GM12878 (cell line): Measurements from ENCODE around the gene TMEM212. TPM values are rescaled to one million over a fixed set of nuclear protein-coding genes. Genes with fewer than 3 reads are reported as not detected.

Experiments
- ATAC-seq: fragments of 200-7000 bp; cut with Tn5 transposase; 3 replicates; pipeline ENCODE4 v1.9.1; 2020; ENCODE audit warnings: mild to moderate bottlenecking, moderate library complexity
- BruUV-seq: library from RNA; stranded (reverse); fragments of 400-500 nt; replicated peaks from 2 replicates; lab custom pipeline; 2021; lab: Mats Ljungman, UMichigan
- CTCF ChIA-PET: fragments of 300-600 bp; sonication (Branson Sonifier 250); formaldehyde crosslinking; extraction: SDS; loops from one replicate; lab custom pipeline; 2021; ENCODE audit warnings: inconsistent platforms; lab: Yijun Ruan, JAX
- POLR2A ChIA-PET: fragments of 350-600 bp; formaldehyde crosslinking; extraction: SDS; loops from one replicate; lab custom pipeline; 2021; ENCODE audit warnings: inconsistent platforms; lab: Charles Lee
- RAD21 ChIA-PET: fragments of 300-600 bp; sonication (Branson Sonifier 250); formaldehyde crosslinking; loops from one replicate; lab custom pipeline; 2023; ENCODE audit warnings: antibody characterized with exemption; ENCODE audit not compliant: unreplicated experiment; lab: Charles Lee
- SMC1A ChIA-PET: fragments of 300-600 bp; sonication (Branson Sonifier 250); formaldehyde crosslinking; loops from one replicate; lab custom pipeline; 2023; ENCODE audit not compliant: unreplicated experiment, uncharacterized antibody; lab: Charles Lee
- DNase-seq: peaks from one replicate; pipeline ENCODE4 v3.0.0-alpha.2; 2011; ENCODE audit warnings: low read depth, low spot score
- FAIRE-seq: peaks from 3 replicates; lab custom pipeline; 2011; peaks lifted over from hg19 to GRCh38; lab: Jason Lieb, UNC
- H2AFZ ChIP-seq: 2 replicates; pipeline ENCODE4 v1.6.0; 2011; ENCODE audit warnings: low read depth, low read length, control low read depth; ENCODE audit not compliant: control insufficient read depth
- H3K27ac ChIP-seq: 2 replicates; pipeline ENCODE4 v1.5.1; 2011; ENCODE audit warnings: control low read depth; ENCODE audit not compliant: control insufficient read depth, insufficient read depth
- H3K27me3 ChIP-seq, 2 experiments: replicated peaks in 1 of 2; 2 replicates each; pipeline versions ENCODE4 v1.6.0 to v1.6.1; 2011; ENCODE audit warnings: low read length in 1 of 2; ENCODE audit not compliant: control insufficient read depth in 2 of 2, insufficient read depth in 2 of 2
- H3K36me3 ChIP-seq, 2 experiments: 2 replicates each; pipeline ENCODE4 v1.5.1; 2011; ENCODE audit warnings: low read length in 1 of 2; ENCODE audit not compliant: control insufficient read depth in 2 of 2, insufficient read depth in 2 of 2
- H3K4me1 ChIP-seq: 2 replicates; pipeline ENCODE4 v1.6.1; 2011; ENCODE audit warnings: mild to moderate bottlenecking, low read length, moderate library complexity, mixed read lengths; ENCODE audit not compliant: control insufficient read depth, insufficient read depth
- H3K4me2 ChIP-seq: 2 replicates; pipeline ENCODE4 v1.6.0; 2011; ENCODE audit warnings: control low read depth; ENCODE audit not compliant: control insufficient read depth, insufficient read depth
- H3K4me3 ChIP-seq: fragments of 200-600 bp; sonication (generic); 2 replicates; pipeline ENCODE4 v1.5.1; 2016
- H3K79me2 ChIP-seq: 2 replicates; pipeline ENCODE4 v1.6.0; 2011; ENCODE audit warnings: low read length; ENCODE audit not compliant: control insufficient read depth, insufficient read depth
- H3K9ac ChIP-seq: 2 replicates; pipeline ENCODE4 v1.8.0; 2011; ENCODE audit warnings: low read length, control low read depth, mixed read lengths; ENCODE audit not compliant: control insufficient read depth, insufficient read depth
- H3K9me3 ChIP-seq: replicated peaks from 3 replicates; pipeline ENCODE4 v1.5.1; 2011; ENCODE audit warnings: mild to moderate bottlenecking, low read length; ENCODE audit not compliant: control insufficient read depth, insufficient read depth
- H4K20me1 ChIP-seq: 2 replicates; pipeline ENCODE4 v1.6.0; 2011; ENCODE audit not compliant: control insufficient read depth, insufficient read depth
- DPF2 ChIP-seq: fragments of 450-650 bp; IDR thresholded peaks from 2 replicates; pipeline ENCODE4 v1.6.1; 2017; ENCODE audit warnings: mild to moderate bottlenecking
- ESRRA ChIP-seq: IDR thresholded peaks from 2 replicates; pipeline ENCODE4 v1.6.1; 2012; ENCODE audit warnings: mild to moderate bottlenecking, low read length, improper control_type of control experiment
- MXI1 ChIP-seq: fragments of 150-350 bp; IDR thresholded peaks from 2 replicates; pipeline ENCODE4 v1.6.1; 2011; ENCODE audit warnings: low read depth, mild to moderate bottlenecking, inconsistent platforms, low read length, improper control_type of control experiment
- PAX8 ChIP-seq: fragments of 450-650 bp; IDR thresholded peaks from 2 replicates; pipeline ENCODE4 v1.6.1; 2017; ENCODE audit warnings: mild to moderate bottlenecking, moderate library complexity
- POLR2A ChIP-seq: IDR thresholded peaks from 2 replicates; pipeline ENCODE4 v1.6.1; 2011; ENCODE audit warnings: low read depth, mild to moderate bottlenecking, low read length
- RBBP5 ChIP-seq: fragments of 200-600 bp; sonication (generic); conservative IDR thresholded peaks from 2 replicates; pipeline ENCODE4 v1.6.1; 2016
- RFX5 ChIP-seq: IDR thresholded peaks from 2 replicates; pipeline ENCODE4 v1.6.1; 2011; ENCODE audit warnings: low read depth, low read length, improper control_type of control experiment
- RUNX3 ChIP-seq: IDR thresholded peaks from 2 replicates; pipeline ENCODE4 v1.6.1; 2012; ENCODE audit warnings: low read length, inconsistent platforms
- SIN3A ChIP-seq: IDR thresholded peaks from 2 replicates; pipeline ENCODE4 v1.6.1; 2012; ENCODE audit warnings: low read depth, low read length, improper control_type of control experiment
- SMAD1 ChIP-seq: fragments of 450-650 bp; IDR thresholded peaks from 2 replicates; pipeline ENCODE4 v1.6.1; 2018; ENCODE audit warnings: mild to moderate bottlenecking, low read depth; ENCODE audit not compliant: partially characterized antibody
- SUPT20H ChIP-seq: IDR thresholded peaks from 2 replicates; pipeline ENCODE4 v1.6.1; 2011; ENCODE audit warnings: low read depth, mild to moderate bottlenecking, low read length, moderate library complexity, borderline replicate concordance; ENCODE audit not compliant: control insufficient read depth
- ZSCAN29 ChIP-seq: fragments of 450-650 bp; IDR thresholded peaks from 2 replicates; pipeline ENCODE4 v1.6.1; 2017; ENCODE audit warnings: mild to moderate bottlenecking, moderate library complexity
- WGBS: methylation state at CpG from one replicate; pipeline ENCODE4 v1.1.6; 2016; ENCODE audit warnings: low lambda C conversion rate; ENCODE audit not compliant: insufficient replicate concordance, insufficient coverage; ENCODE audit errors: missing lambda C conversion rate; 5-methylcytosine and 5-hydroxymethylcytosine counted together
- in situ Hi-C: fragments of 300-500 bp; cut with MboI; formaldehyde crosslinking; loops from 9 replicates; pipeline ENCODE4 v1.14.3; 2018; ENCODE audit warnings: mixed read lengths
- intact Hi-C: fragments of 100-400 bp; cut with micrococcal nuclease; formaldehyde crosslinking; loops from one replicate; pipeline ENCODE4 v1.14.2; 2022; ENCODE audit not compliant: unreplicated experiment
- polyA plus RNA-seq, 11 experiments: library from polyadenylated mRNA; depleted of rRNA in 4 of 11; unstranded in 6 of 11; stranded (reverse) in 5 of 11; fragments of >200 nt; fragmentation: Nextera tagmentation in 4 of 11; fragmentation: Illumina TruSeq in 1 of 11; extraction: Ambion mirVana in 4 of 11; extraction: Trizol in 1 of 11; gene quantifications; 1 replicate in 1 of 11; 2 replicates in 10 of 11; pipeline versions ENCODE4 v1.2.1 to v1.2.3, GENCODE V29; 2011 to 2016; ENCODE audit warnings: inconsistent platforms in 2 of 11, missing spikeins in 2 of 11, low read depth in 1 of 11
- total RNA-seq, 4 experiments: library from RNA; depleted of rRNA in 3 of 4; stranded (reverse); fragments of >200 nt in 3 of 4; fragmentation: Illumina TruSeq in 1 of 4; extraction: Trizol in 1 of 4; gene quantifications; 2 replicates each; pipeline versions ENCODE4 v1.2.1 to v1.2.3, GENCODE V29; 2013 to 2021
- TF ChIP-seq, protein P1 (sequence below): fragments of 450-650 bp; IDR thresholded peaks from 2 replicates; pipeline ENCODE4 v1.6.1; 2017; ENCODE audit warnings: mild to moderate bottlenecking, moderate library complexity
- TF ChIP-seq, protein P2 (sequence below): fragments of 450-650 bp; IDR thresholded peaks from 2 replicates; pipeline ENCODE4 v1.6.1; 2017; ENCODE audit warnings: borderline replicate concordance
- TF ChIP-seq, protein P3 (sequence below): fragments of 450-650 bp; IDR thresholded peaks from 2 replicates; pipeline ENCODE4 v1.6.1; 2017; ENCODE audit warnings: antibody characterized with exemption, mild to moderate bottlenecking, moderate library complexity

The TMEM212 gene
- total and polyA plus RNA-seq, 10 of the 15 experiments (the other 5 are each of a cell fraction or from before 2014, with no cell fraction given): not detected

DNA sequence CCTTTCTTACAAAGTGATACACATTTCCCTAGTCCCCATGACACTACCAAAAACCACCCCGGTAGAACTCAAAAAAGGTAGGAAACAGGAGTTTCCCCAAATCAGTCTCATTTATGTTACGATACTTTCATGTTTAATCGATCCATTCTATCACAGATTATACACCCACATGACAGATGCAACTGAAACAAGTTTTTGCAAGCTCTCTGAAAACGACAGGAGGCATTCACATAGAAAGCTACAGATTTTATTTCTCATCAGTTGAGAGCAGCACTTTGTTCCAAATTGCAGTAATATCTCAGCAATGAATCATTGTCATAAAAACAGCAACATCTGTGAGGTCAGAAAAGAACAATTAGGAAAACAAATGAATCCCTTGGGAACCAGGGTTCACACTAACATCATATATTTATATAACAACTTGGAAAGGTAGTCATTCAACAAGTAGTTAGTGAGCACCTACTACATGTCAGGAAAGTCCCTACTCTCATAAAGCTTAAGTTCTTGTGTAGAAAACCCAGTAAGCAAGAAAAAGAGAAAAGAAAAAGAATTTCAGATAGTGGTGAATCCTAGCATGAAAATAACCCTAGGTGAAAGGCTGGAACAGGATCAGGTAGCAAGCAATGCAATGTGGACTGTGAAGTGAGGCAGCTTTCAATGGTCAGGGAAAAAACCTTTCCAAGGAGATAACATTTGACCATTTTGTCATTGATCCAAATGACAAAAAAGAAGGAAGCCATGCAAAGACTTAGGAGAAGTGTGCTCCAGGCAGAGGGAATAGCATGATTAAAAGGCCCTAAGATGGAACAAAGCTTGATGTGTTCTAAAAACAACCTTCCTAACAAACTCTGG, 41.2 kb upstream of the TMEM212 start:
- in situ Hi-C loops (no loop called here), intact Hi-C loops (loop anchor here (1.0 to 10.0 kb wide), 3 partner anchors 28 to 447 kb away; partner anchors contain the start of gene TNIK)
- ChIA-PET CTCF (interaction anchor here (0.9 to 6.9 kb wide), 13 partner anchors 9 to 531 kb away, joined by 3 to 76 read pairs (median 7); partner anchors contain the start of gene PLD1), POLR2A (interaction anchor here (1.0 to 7.2 kb wide), 12 partner anchors 9 to 43 kb away, joined by 3 to 53 read pairs (median 15); partner anchors contain the start of gene PLD1), RAD21 (interaction anchor here (0.9 to 7.3 kb wide), 12 partner anchors 9 to 342 kb away, joined by 3 to 117 read pairs (median 11); partner anchors contain the start of gene PLD1), SMC1A (interaction anchor here (0.8 to 7.3 kb wide), 16 partner anchors 9 to 376 kb away, joined by 3 to 151 read pairs (median 14); partner anchors contain the start of gene PLD1)
- Histone ChIP-seq H3K9me3 (no peaks in the 10 kb centered on the region; the same call in 2 of the 3 replicates), H3K36me3 (no peaks in the 10 kb centered on the region), H3K27ac (peak overlapping the region; percentile 77), H3K4me2 (peak overlapping the region; percentile 60), H3K4me1 (peaks cover 8% of the 10 kb centered on the region; the same call in 1 of the 2 replicates), H3K4me3 (no peak overlapping the region), H2AFZ (peak overlapping the region; percentile 39), H4K20me1 (no peaks in the 10 kb centered on the region), H3K79me2 (peaks cover 13% of the 10 kb centered on the region), H3K9ac (peak overlapping the region; percentile 44; the same call in 1 of the 2 replicates), H3K27me3 (no peaks in the 10 kb centered on the region)
- TSS peak; percentile 36 for BruUV-seq
- peak; percentile 70 for DNase-seq
- no peak for FAIRE-seq
- peak; percentile 25 for ATAC-seq
- WGBS: 13% methylated on average over 4 of the region's 4 CpGs
- TF ChIP-seq DPF2 (peak; percentile 54; the same call in 1 of the 2 replicates), SUPT20H (no peak), MXI1 (no peak), RUNX3 (no peak), RFX5 (no peak), RBBP5 (no peak), SMAD1 (peak; percentile 54), ZSCAN29 (no peak), POLR2A (no peak), SIN3A (no peak), ESRRA (no peak), PAX8 (0 out of 2 replicates have a peak, but pooled peaks have one; percentile 39)
- TF ChIP-seq, protein P1, sequence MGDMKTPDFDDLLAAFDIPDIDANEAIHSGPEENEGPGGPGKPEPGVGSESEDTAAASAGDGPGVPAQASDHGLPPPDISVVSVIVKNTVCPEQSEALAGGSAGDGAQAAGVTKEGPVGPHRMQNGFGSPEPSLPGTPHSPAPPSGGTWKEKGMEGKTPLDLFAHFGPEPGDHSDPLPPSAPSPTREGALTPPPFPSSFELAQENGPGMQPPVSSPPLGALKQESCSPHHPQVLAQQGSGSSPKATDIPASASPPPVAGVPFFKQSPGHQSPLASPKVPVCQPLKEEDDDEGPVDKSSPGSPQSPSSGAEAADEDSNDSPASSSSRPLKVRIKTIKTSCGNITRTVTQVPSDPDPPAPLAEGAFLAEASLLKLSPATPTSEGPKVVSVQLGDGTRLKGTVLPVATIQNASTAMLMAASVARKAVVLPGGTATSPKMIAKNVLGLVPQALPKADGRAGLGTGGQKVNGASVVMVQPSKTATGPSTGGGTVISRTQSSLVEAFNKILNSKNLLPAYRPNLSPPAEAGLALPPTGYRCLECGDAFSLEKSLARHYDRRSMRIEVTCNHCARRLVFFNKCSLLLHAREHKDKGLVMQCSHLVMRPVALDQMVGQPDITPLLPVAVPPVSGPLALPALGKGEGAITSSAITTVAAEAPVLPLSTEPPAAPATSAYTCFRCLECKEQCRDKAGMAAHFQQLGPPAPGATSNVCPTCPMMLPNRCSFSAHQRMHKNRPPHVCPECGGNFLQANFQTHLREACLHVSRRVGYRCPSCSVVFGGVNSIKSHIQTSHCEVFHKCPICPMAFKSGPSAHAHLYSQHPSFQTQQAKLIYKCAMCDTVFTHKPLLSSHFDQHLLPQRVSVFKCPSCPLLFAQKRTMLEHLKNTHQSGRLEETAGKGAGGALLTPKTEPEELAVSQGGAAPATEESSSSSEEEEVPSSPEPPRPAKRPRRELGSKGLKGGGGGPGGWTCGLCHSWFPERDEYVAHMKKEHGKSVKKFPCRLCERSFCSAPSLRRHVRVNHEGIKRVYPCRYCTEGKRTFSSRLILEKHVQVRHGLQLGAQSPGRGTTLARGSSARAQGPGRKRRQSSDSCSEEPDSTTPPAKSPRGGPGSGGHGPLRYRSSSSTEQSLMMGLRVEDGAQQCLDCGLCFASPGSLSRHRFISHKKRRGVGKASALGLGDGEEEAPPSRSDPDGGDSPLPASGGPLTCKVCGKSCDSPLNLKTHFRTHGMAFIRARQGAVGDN: peak; percentile 46; the same call in 1 of the 2 replicates
- TF ChIP-seq, protein P2, sequence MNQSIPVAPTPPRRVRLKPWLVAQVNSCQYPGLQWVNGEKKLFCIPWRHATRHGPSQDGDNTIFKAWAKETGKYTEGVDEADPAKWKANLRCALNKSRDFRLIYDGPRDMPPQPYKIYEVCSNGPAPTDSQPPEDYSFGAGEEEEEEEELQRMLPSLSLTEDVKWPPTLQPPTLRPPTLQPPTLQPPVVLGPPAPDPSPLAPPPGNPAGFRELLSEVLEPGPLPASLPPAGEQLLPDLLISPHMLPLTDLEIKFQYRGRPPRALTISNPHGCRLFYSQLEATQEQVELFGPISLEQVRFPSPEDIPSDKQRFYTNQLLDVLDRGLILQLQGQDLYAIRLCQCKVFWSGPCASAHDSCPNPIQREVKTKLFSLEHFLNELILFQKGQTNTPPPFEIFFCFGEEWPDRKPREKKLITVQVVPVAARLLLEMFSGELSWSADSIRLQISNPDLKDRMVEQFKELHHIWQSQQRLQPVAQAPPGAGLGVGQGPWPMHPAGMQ: no peak
- TF ChIP-seq, protein P3, sequence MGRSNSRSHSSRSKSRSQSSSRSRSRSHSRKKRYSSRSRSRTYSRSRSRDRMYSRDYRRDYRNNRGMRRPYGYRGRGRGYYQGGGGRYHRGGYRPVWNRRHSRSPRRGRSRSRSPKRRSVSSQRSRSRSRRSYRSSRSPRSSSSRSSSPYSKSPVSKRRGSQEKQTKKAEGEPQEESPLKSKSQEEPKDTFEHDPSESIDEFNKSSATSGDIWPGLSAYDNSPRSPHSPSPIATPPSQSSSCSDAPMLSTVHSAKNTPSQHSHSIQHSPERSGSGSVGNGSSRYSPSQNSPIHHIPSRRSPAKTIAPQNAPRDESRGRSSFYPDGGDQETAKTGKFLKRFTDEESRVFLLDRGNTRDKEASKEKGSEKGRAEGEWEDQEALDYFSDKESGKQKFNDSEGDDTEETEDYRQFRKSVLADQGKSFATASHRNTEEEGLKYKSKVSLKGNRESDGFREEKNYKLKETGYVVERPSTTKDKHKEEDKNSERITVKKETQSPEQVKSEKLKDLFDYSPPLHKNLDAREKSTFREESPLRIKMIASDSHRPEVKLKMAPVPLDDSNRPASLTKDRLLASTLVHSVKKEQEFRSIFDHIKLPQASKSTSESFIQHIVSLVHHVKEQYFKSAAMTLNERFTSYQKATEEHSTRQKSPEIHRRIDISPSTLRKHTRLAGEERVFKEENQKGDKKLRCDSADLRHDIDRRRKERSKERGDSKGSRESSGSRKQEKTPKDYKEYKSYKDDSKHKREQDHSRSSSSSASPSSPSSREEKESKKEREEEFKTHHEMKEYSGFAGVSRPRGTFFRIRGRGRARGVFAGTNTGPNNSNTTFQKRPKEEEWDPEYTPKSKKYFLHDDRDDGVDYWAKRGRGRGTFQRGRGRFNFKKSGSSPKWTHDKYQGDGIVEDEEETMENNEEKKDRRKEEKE: no peak
